H9 (cell line): ENCODE measurements around the gene SGO2. TPM values are rescaled to one million over a fixed set of nuclear protein-coding genes. Genes with fewer than 3 reads are reported as not detected.

ENCODE experiments used
- DNase-seq: peaks from one replicate; pipeline ENCODE4 v3.0.0-alpha.2; 2017
- H2AFZ ChIP-seq: one replicate; pipeline ENCODE4 v1.6.1; 2013; ENCODE audit warnings: mild to moderate bottlenecking, low read length, control low read depth, moderate library complexity
- H2AK5ac ChIP-seq: 2 replicates; pipeline ENCODE4 v1.6.1; 2013; ENCODE audit warnings: low read length, control low read depth, mixed read lengths; ENCODE audit not compliant: insufficient read length
- H2BK120ac ChIP-seq: one replicate; pipeline ENCODE4 v1.6.1; 2013; ENCODE audit warnings: low read depth, mild to moderate bottlenecking, low read length, control low read depth, inconsistent platforms; ENCODE audit not compliant: poor library complexity, severe bottlenecking
- H2BK12ac ChIP-seq: 2 replicates; pipeline ENCODE4 v1.6.1; 2013; ENCODE audit warnings: low read length, control low read depth, mixed read lengths, low read depth; ENCODE audit not compliant: insufficient read length
- H2BK15ac ChIP-seq: 2 replicates; pipeline ENCODE4 v1.6.1; 2013; ENCODE audit warnings: low read depth, low read length, control low read depth
- H2BK20ac ChIP-seq: one replicate; pipeline ENCODE4 v1.6.1; 2013; ENCODE audit warnings: low read depth, mild to moderate bottlenecking, low read length, control low read depth, inconsistent platforms; ENCODE audit not compliant: poor library complexity, severe bottlenecking
- H2BK5ac ChIP-seq: 2 replicates; pipeline ENCODE4 v1.6.1; 2013; ENCODE audit warnings: low read length, control low read depth, mixed read lengths; ENCODE audit not compliant: insufficient read length
- H3K14ac ChIP-seq: 2 replicates; pipeline ENCODE4 v1.6.1; 2013; ENCODE audit warnings: low read length, control low read depth; ENCODE audit not compliant: insufficient read depth
- H3K18ac ChIP-seq: 2 replicates; pipeline ENCODE4 v1.6.1; 2013; ENCODE audit warnings: low read depth, mild to moderate bottlenecking, mixed read lengths, low read length, control low read depth; ENCODE audit not compliant: insufficient read length
- H3K23ac ChIP-seq: 2 replicates; pipeline ENCODE4 v1.6.1; 2013; ENCODE audit warnings: low read length, control low read depth, mixed read lengths, low read depth; ENCODE audit not compliant: insufficient read length
- H3K23me2 ChIP-seq: 2 replicates; pipeline ENCODE4 v1.6.1; 2013; ENCODE audit warnings: low read depth, mild to moderate bottlenecking, mixed read lengths, low read length, control low read depth; ENCODE audit not compliant: insufficient read length, poor library complexity, severe bottlenecking
- H3K27ac ChIP-seq: 2 replicates; pipeline ENCODE4 v1.5.1; 2013; ENCODE audit warnings: low read length, control low read depth, mixed read lengths, low read depth; ENCODE audit not compliant: insufficient read length
- H3K27me3 ChIP-seq: 2 replicates; pipeline ENCODE4 v1.6.1; 2013; ENCODE audit warnings: low read length, control low read depth, inconsistent platforms; ENCODE audit not compliant: insufficient read depth
- H3K4ac ChIP-seq: 2 replicates; pipeline ENCODE4 v1.6.1; 2013; ENCODE audit warnings: low read depth, mild to moderate bottlenecking, control low read depth, inconsistent platforms, low read length, moderate library complexity
- H3K4me1 ChIP-seq: 2 replicates; pipeline ENCODE4 v1.6.1; 2013; ENCODE audit warnings: low read length, control low read depth, inconsistent platforms; ENCODE audit not compliant: insufficient read depth
- H3K4me2 ChIP-seq: 2 replicates; pipeline ENCODE4 v1.6.1; 2013; ENCODE audit warnings: low read length, control low read depth, mixed read lengths; ENCODE audit not compliant: insufficient read length, insufficient read depth
- H3K56ac ChIP-seq: 2 replicates; pipeline ENCODE4 v1.6.1; 2013; ENCODE audit warnings: low read depth, mild to moderate bottlenecking, mixed read lengths, low read length, control low read depth; ENCODE audit not compliant: insufficient read length
- H3K79me1 ChIP-seq: 2 replicates; pipeline ENCODE4 v1.6.1; 2013; ENCODE audit warnings: low read depth, mild to moderate bottlenecking, moderate library complexity, low read length, control low read depth, inconsistent platforms; ENCODE audit not compliant: insufficient read depth, poor library complexity, severe bottlenecking
- H3K79me2 ChIP-seq: 2 replicates; pipeline ENCODE4 v1.6.1; 2013; ENCODE audit warnings: low read length, control low read depth, inconsistent platforms; ENCODE audit not compliant: insufficient read depth
- H3K9ac ChIP-seq: 2 replicates; pipeline ENCODE4 v1.6.1; 2013; ENCODE audit warnings: low read length, control low read depth, mixed read lengths; ENCODE audit not compliant: insufficient read length; ENCODE audit errors: extremely low read depth
- H3K9me3 ChIP-seq: one replicate; pipeline ENCODE4 v1.6.1; 2013; ENCODE audit warnings: low read depth, low read length, inconsistent platforms; ENCODE audit not compliant: control insufficient read depth
- H3T11ph ChIP-seq: one replicate; pipeline ENCODE4 v1.6.1; 2013; ENCODE audit warnings: mild to moderate bottlenecking, low read length, control low read depth, inconsistent platforms
- H4K20me1 ChIP-seq: one replicate; pipeline ENCODE4 v1.6.1; 2013; ENCODE audit not compliant: control insufficient read depth, insufficient read length, insufficient read depth
- H4K5ac ChIP-seq: 2 replicates; pipeline ENCODE4 v1.6.1; 2013; ENCODE audit warnings: low read depth, mild to moderate bottlenecking, mixed read lengths, low read length, control low read depth; ENCODE audit not compliant: insufficient read length
- H4K8ac ChIP-seq: replicated peaks from 2 replicates; pipeline ENCODE4 v1.6.1; 2013; ENCODE audit warnings: low read length, control low read depth, mixed read lengths, low read depth; ENCODE audit not compliant: insufficient read length
- H4K91ac ChIP-seq: 2 replicates; pipeline ENCODE4 v1.6.1; 2013; ENCODE audit warnings: low read depth, mild to moderate bottlenecking, moderate library complexity, mixed read lengths, low read length, control low read depth; ENCODE audit not compliant: insufficient read length
- H3K27ac Mint-ChIP-seq, 3 experiments: 2 replicates in 2 of 3; 3 replicates in 1 of 3; pipeline ENCODE4 v1.8.0; 2020 to 2021; ENCODE audit warnings: mixed read lengths in 3 of 3, mild to moderate bottlenecking in 1 of 3, moderate library complexity in 1 of 3
- H3K27me3 Mint-ChIP-seq: 2 replicates; pipeline ENCODE4 v1.8.0; 2021; ENCODE audit warnings: low read depth, mild to moderate bottlenecking, moderate library complexity, mixed read lengths
- H3K36me3 Mint-ChIP-seq, 3 experiments: 2 replicates in 2 of 3; 3 replicates in 1 of 3; pipeline ENCODE4 v1.8.0; 2020 to 2021; ENCODE audit warnings: low read depth in 3 of 3, mixed read lengths in 3 of 3; ENCODE audit not compliant: insufficient read depth in 1 of 3
- H3K4me1 Mint-ChIP-seq, 2 experiments: 2 replicates each; pipeline ENCODE4 v1.8.0; 2020; ENCODE audit warnings: mixed read lengths in 2 of 2
- H3K4me3 Mint-ChIP-seq, 2 experiments: 2 replicates in 1 of 2; 3 replicates in 1 of 2; pipeline ENCODE4 v1.8.0; 2020 to 2021; ENCODE audit warnings: mild to moderate bottlenecking in 2 of 2, mixed read lengths in 2 of 2, moderate library complexity in 1 of 2
- H3K9me3 Mint-ChIP-seq, 2 experiments: 2 replicates in 1 of 2; 3 replicates in 1 of 2; pipeline ENCODE4 v1.8.0; 2020; ENCODE audit warnings: mild to moderate bottlenecking in 2 of 2, mixed read lengths in 2 of 2, moderate library complexity in 1 of 2
- WGBS: extraction: QIAGEN DNeasy Blood & Tissue Kit; methylation state at CpG from one replicate; pipeline ENCODE4 v1.1.7; 2013; ENCODE audit warnings: missing lambda C conversion rate, low lambda C conversion rate, mixed read lengths; ENCODE audit not compliant: insufficient read length; ENCODE audit errors: extremely low coverage; 5-methylcytosine and 5-hydroxymethylcytosine counted together
- total RNA-seq: library from RNA; stranded (reverse); gene quantifications from 2 replicates; pipeline ENCODE4 v1.2.1, GENCODE V29; 2021
- TF ChIP-seq, protein P1 (sequence below): fragments of 200-600 bp; sonication (generic); conservative IDR thresholded peaks from 3 replicates; pipeline ENCODE4 v1.8.0; 2021; ENCODE audit warnings: antibody characterized with exemption, mild to moderate bottlenecking

The SGO2 gene
- total RNA-seq, 1 experiment from 2014 or later, result 25.6 TPM

DNA sequence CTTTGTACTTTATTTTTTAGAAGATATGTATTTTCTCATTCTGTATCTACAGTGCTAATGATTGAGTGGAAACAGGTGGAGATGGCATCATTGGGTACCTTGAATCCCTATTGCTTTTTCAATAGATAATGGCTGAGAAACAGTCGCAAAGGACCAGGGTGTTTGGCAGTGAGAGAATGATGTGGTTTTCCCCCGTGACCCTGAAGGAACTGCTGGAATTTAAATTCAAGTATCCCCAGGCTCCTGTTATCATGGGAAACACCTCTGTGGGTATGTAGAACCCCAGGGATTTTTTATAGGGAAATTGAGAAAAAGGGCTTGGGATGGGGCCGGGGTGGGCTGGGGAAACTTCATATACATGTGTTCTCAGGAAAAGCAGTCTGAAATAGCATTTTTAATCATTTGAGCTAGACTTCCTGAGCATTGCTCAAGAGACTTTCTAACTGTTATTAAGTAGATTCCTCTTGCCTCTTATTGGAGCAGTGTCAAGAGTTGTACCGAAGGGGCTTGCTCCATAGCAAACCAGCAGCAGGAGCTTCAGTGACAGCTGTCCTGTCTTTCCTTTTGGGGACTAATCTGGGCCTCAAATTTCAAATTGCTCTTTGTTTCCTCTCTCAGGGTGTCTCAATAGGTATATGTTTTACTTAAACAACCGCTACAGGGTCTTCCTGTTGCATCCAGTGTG is 78.7 kb downstream of the SGO2 start:
- Mint-ChIP-seq H3K4me1 (no peaks in the 10 kb centered on the region), H3K36me3 (peaks cover 0 to 17% (median 15%) of the 10 kb centered on the region in 3 experiments; a peak in 3 of 7 replicates), H3K27me3 (no peaks in the 10 kb centered on the region), H3K9me3 (peaks cover 0 to 5% of the 10 kb centered on the region in 2 experiments; a peak in 1 of 5 replicates), H3K4me3 (no peak overlapping the region), H3K27ac (no peak overlapping the region)
- no peak overlapping the region for H3K4ac ChIP-seq
- no peak overlapping the region for H2BK120ac ChIP-seq
- no peak overlapping the region for H3K14ac ChIP-seq
- no peak overlapping the region for H2AK5ac ChIP-seq
- WGBS, result no CpG with 5 or more reads among the region's 5 CpGs
- H4K5ac ChIP-seq, result no peak overlapping the region
- H2AFZ ChIP-seq, result no peak overlapping the region
- no peaks in the 10 kb centered on the region for H3K9me3 ChIP-seq
- H3K27ac ChIP-seq, result no peak overlapping the region
- TF ChIP-seq, protein P1, sequence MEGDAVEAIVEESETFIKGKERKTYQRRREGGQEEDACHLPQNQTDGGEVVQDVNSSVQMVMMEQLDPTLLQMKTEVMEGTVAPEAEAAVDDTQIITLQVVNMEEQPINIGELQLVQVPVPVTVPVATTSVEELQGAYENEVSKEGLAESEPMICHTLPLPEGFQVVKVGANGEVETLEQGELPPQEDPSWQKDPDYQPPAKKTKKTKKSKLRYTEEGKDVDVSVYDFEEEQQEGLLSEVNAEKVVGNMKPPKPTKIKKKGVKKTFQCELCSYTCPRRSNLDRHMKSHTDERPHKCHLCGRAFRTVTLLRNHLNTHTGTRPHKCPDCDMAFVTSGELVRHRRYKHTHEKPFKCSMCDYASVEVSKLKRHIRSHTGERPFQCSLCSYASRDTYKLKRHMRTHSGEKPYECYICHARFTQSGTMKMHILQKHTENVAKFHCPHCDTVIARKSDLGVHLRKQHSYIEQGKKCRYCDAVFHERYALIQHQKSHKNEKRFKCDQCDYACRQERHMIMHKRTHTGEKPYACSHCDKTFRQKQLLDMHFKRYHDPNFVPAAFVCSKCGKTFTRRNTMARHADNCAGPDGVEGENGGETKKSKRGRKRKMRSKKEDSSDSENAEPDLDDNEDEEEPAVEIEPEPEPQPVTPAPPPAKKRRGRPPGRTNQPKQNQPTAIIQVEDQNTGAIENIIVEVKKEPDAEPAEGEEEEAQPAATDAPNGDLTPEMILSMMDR, result no peak
- H3K4me1 ChIP-seq, result no peaks in the 10 kb centered on the region
- H3K4me2 ChIP-seq, result no peak overlapping the region
- no peak overlapping the region for H3T11ph ChIP-seq
- H3K56ac ChIP-seq, result no peak overlapping the region
- H3K23ac ChIP-seq, result no peak overlapping the region
- H3K9ac ChIP-seq, result no peak overlapping the region
- H2BK5ac ChIP-seq, result no peak overlapping the region
- H3K27me3 ChIP-seq, result no peaks in the 10 kb centered on the region
- H4K20me1 ChIP-seq, result no peaks in the 10 kb centered on the region
- no peak overlapping the region for H4K8ac ChIP-seq
- DNase-seq, result no peak
- H2BK12ac ChIP-seq, result no peak overlapping the region
- no peaks in the 10 kb centered on the region for H3K79me1 ChIP-seq
- H2BK15ac ChIP-seq, result no peak overlapping the region
- no peak overlapping the region for H4K91ac ChIP-seq
- no peaks in the 10 kb centered on the region for H3K79me2 ChIP-seq
- H2BK20ac ChIP-seq, result no peak overlapping the region
- no peaks in the 10 kb centered on the region for H3K23me2 ChIP-seq
- no peak overlapping the region for H3K18ac ChIP-seq
